ENCODE data around the gene SOS2. TPM values are rescaled to one million over a fixed set of nuclear protein-coding genes. Genes with fewer than 3 reads are reported as not detected.

Gene SOS2
- total RNA-seq, 1 experiment from 2014 or later = 11.7 TPM

- Histone ChIP-seq H4K20me1 (ENCODE audit: insufficient read depth) (no peaks in the 10 kb centered on the region), H2AFZ (ENCODE audit: low read depth, low read length, poor library complexity, severe bottlenecking) (no peak overlapping the region), H3K9me3 (ENCODE audit: control insufficient read depth in 1 of 2, insufficient read depth in 1 of 2, low read depth in 1 of 2, low read length in 2 of 2) (no peaks in the 10 kb centered on the region; a peak in 1 of 4 replicates), H3K27ac (ENCODE audit: low read depth, low read length) (no peak overlapping the region), H3K79me2 (ENCODE audit: insufficient read depth, low read length) (peaks cover 22% of the 10 kb centered on the region), H3K4me1 (ENCODE audit: control insufficient read depth in 1 of 2, insufficient read depth in 2 of 2, low read length in 2 of 2) (peaks cover 15 to 21% of the 10 kb centered on the region in 2 experiments; a peak in 3 of 4 replicates), H3K4me3 (replicated peaks in 1 of 2; ENCODE audit: low read depth in 1 of 2, low read length in 2 of 2) (no peak overlapping the region), H3K27me3 (ENCODE audit: insufficient read depth, low read length) (no peaks in the 10 kb centered on the region), H3K36me3 (ENCODE audit: control insufficient read depth in 1 of 2, insufficient read depth in 2 of 2, low read length in 2 of 2) (no peaks in the 10 kb centered on the region), H3K4me2 (ENCODE audit: low read length) (no peak overlapping the region), H3K9me2 (ENCODE audit: insufficient read depth) (no peaks in the 10 kb centered on the region), H3K9ac (ENCODE audit: low read length) (no peak overlapping the region)
- POLR2A ChIA-PET = no interaction called here
- no peak for TF ChIP-seq EGR1 (IDR thresholded peaks at IDR 0.05; ENCODE audit: low read depth)
- TF ChIP-seq SP1 (IDR thresholded peaks at IDR 0.05; ENCODE audit: low read depth) = no peak
- TF ChIP-seq POLR2AphosphoS5 (IDR thresholded peaks at IDR 0.05; ENCODE audit: low read depth, low read length) = no peak
- no peak for TF ChIP-seq SRF (IDR thresholded peaks at IDR 0.05; ENCODE audit: low read depth)
- TF ChIP-seq POLR2A (IDR thresholded peaks at IDR 0.05; ENCODE audit: borderline replicate concordance, extremely low read depth, insufficient read depth, insufficient read length) = no peak
- no peak for TF ChIP-seq REST (IDR thresholded peaks at IDR 0.05; ENCODE audit: low read depth)
- TF ChIP-seq ATF3 (IDR thresholded peaks at IDR 0.05) = no peak
- no peak for TF ChIP-seq EZH2phosphoT487 (IDR thresholded peaks at IDR 0.05; ENCODE audit: borderline replicate concordance)
- TF ChIP-seq RAD21 (IDR thresholded peaks at IDR 0.05; ENCODE audit: low read depth) = no peak
- TF ChIP-seq MAX (IDR thresholded peaks at IDR 0.05) = no peak
- TF ChIP-seq YY1 (IDR thresholded peaks at IDR 0.05; ENCODE audit: extremely low read depth, insufficient replicate concordance, low read depth, low read length) = no peak
- TF ChIP-seq FOSL1 (IDR thresholded peaks at IDR 0.05; ENCODE audit: low read depth) = no peak
- no peak for TF ChIP-seq ZBTB33 (IDR thresholded peaks at IDR 0.05; ENCODE audit: extremely low read depth, insufficient replicate concordance, low read length)
- CTCF ChIA-PET = no interaction called here
- BruUV-seq (replicated peaks) = no TSS peak
- RAD21 ChIA-PET (ENCODE audit: low non-redundant PET in 1 of 2, low total read pairs in 2 of 2, uncharacterized antibody in 2 of 2, unreplicated experiment in 2 of 2) = no interaction called here
- no peak for ATAC-seq
- DNase-seq (ENCODE audit: low read depth, low spot score) = no peak
- intact Hi-C loops (cut with micrococcal nuclease) = no loop called here
These were observed 2.0 kb upstream of the SOS2 start for GRCh38 chr14:50233166-50233950.

Measured in HCT116 (cell line).